Thyroid gland (tissue), 4 donors: ENCODE results near the gene ETFBKMT. TPM values are rescaled to one million over a fixed set of nuclear protein-coding genes. Genes with fewer than 3 reads are reported as not detected.
"Not testable (repeated sequence)": the region's sequence is repeated elsewhere in the genome, so short reads cannot be mapped to it uniquely, and the experiment has no call there.

Source experiments
- DNase-seq, 2 donors: peaks; one replicate each; pipeline ENCODE4 v3.0.0-alpha.2; 2019
- H3K27ac ChIP-seq, 3 donors: fragments of 200-600 bp; sonication (generic); 1 replicate in 2 of 3; 2 replicates in 1 of 3; pipeline ENCODE4 v1.5.1; 2016 to 2019; ENCODE audit warnings: mild to moderate bottlenecking in 1 of 3, moderate library complexity in 1 of 3
- H3K27me3 ChIP-seq: fragments of 200-600 bp; sonication (generic); one replicate; pipeline ENCODE4 v1.5.1; 2019
- H3K36me3 ChIP-seq, 2 donors: fragments of 200-600 bp; sonication (generic); one replicate each; pipeline ENCODE4 v1.5.1; 2016 to 2019
- H3K4me1 ChIP-seq, 2 donors: fragments of 200-600 bp; sonication (generic); one replicate each; pipeline ENCODE4 v1.5.1; 2017 to 2019
- H3K4me3 ChIP-seq, 3 donors: fragments of 200-600 bp; sonication (generic); replicated peaks in 1 of 3; 1 replicate in 2 of 3; 2 replicates in 1 of 3; pipeline ENCODE4 v1.5.1; 2016; ENCODE audit warnings: mild to moderate bottlenecking in 1 of 3
- H3K9me3 ChIP-seq: fragments of 200-600 bp; sonication (generic); one replicate; pipeline ENCODE4 v1.5.1; 2017
- CTCF ChIP-seq, 6 experiments: fragments of 200-600 bp in 3 of 6; fragments of 450-650 bp in 3 of 6; sonication (generic) in 3 of 6; IDR thresholded peaks; one replicate each; pipeline ENCODE4 v1.5.1; 2016 to 2019; ENCODE audit warnings: antibody characterized with exemption in 6 of 6, mild to moderate bottlenecking in 2 of 6, inconsistent platforms in 1 of 6, moderate library complexity in 1 of 6
- POLR2A ChIP-seq, 2 donors: fragments of 450-650 bp; IDR thresholded peaks; one replicate each; pipeline ENCODE4 v1.6.1; 2017; ENCODE audit warnings: antibody characterized with exemption in 2 of 2, mild to moderate bottlenecking in 2 of 2, moderate library complexity in 1 of 2
- WGBS, 2 donors: methylation state at CpG; one replicate each; pipeline ENCODE4 v1.1.5; 2017; 5-methylcytosine and 5-hydroxymethylcytosine counted together
- intact Hi-C: fragments of 100-400 bp; cut with DNase I; formaldehyde crosslinking; loops from one replicate; pipeline ENCODE4 v1.15.1; 2023
- total RNA-seq, 4 donors: library from RNA; depleted of rRNA; stranded (reverse); fragments of >200 nt; gene quantifications; one replicate each; pipeline ENCODE4 v1.2.3, GENCODE V29; 2016

ETFBKMT gene
- total RNA-seq, 4 donors from 2014 or later, result 5.8 to 9.8 (median 6.4) TPM

- Histone ChIP-seq H3K36me3 (no peaks in the 10 kb centered on the region), H3K4me3 (no peak overlapping the region), H3K27me3 (no peaks in the 10 kb centered on the region), H3K4me1 (no peaks in the 10 kb centered on the region), H3K9me3 (no peaks in the 10 kb centered on the region), H3K27ac (no peak overlapping the region)
- 89 to 90% methylated on average over 3 of the region's 3 CpGs for WGBS, 2 donors
- TF ChIP-seq CTCF (IDR thresholded peaks at IDR 0.05) (no peak), POLR2A (IDR thresholded peaks at IDR 0.05) (no peak)
- intact Hi-C loops, result no loop called here
- DNase-seq, result no peak
These were observed 50.7 kb downstream of the ETFBKMT start for GRCh38 chr12:31710021-31710818.

- no peak for TF ChIP-seq CTCF (IDR thresholded peaks at IDR 0.05)
- no peak for TF ChIP-seq POLR2A (IDR thresholded peaks at IDR 0.05)
- intact Hi-C loops, result no loop called here
- no peak overlapping the region for H3K27ac ChIP-seq
- H3K36me3 ChIP-seq, result no peaks in the 10 kb centered on the region
- no peaks in the 10 kb centered on the region for H3K4me1 ChIP-seq
- H3K4me3 ChIP-seq, result no peak overlapping the region
- H3K9me3 ChIP-seq, result no peaks in the 10 kb centered on the region
- no peaks in the 10 kb centered on the region for H3K27me3 ChIP-seq
- 86 to 99% methylated on average over 5 of the region's 5 CpGs for WGBS, 2 donors
- no peak for DNase-seq
These were observed 53.4 kb downstream of the ETFBKMT start for GRCh38 chr12:31712877-31713276.

GRCh38 chr12:31714406-31715271 is 55.2 kb downstream of the ETFBKMT start:
- 96 to 97% methylated on average over 3 of the region's 3 CpGs for WGBS, 2 donors
- no peak for TF ChIP-seq POLR2A (IDR thresholded peaks at IDR 0.05)
- TF ChIP-seq CTCF (IDR thresholded peaks at IDR 0.05), result no peak
- no peak for DNase-seq
- Histone ChIP-seq H3K27me3 (no peaks in the 10 kb centered on the region), H3K9me3 (no peaks in the 10 kb centered on the region), H3K27ac (no peak overlapping the region), H3K36me3 (no peaks in the 10 kb centered on the region), H3K4me3 (no peak overlapping the region), H3K4me1 (no peaks in the 10 kb centered on the region)
- intact Hi-C loops, result no loop called here

- intact Hi-C loops, result no loop called here
- DNase-seq, result no peak
- Histone ChIP-seq H3K36me3 (no peaks in the 10 kb centered on the region), H3K9me3 (no peaks in the 10 kb centered on the region), H3K4me1 (no peaks in the 10 kb centered on the region), H3K27ac (no peak overlapping the region), H3K27me3 (no peaks in the 10 kb centered on the region), H3K4me3 (no peak overlapping the region)
- 63 to 68% methylated on average over 5 of the region's 5 CpGs for WGBS, 2 donors
- TF ChIP-seq CTCF (IDR thresholded peaks at IDR 0.05) (no peak), POLR2A (IDR thresholded peaks at IDR 0.05) (no peak)
These were observed 55.9 kb downstream of the ETFBKMT start for GRCh38 chr12:31715283-31715825.

- H3K9me3 ChIP-seq, H3K36me3 ChIP-seq, H3K4me1 ChIP-seq, H3K27ac ChIP-seq, intact Hi-C loops, H3K27me3 ChIP-seq, DNase-seq, H3K4me3 ChIP-seq: not testable (repeated sequence)
- WGBS, 2 donors, result 74 to 99% methylated on average over 4 of the region's 4 CpGs
These were observed 57.5 kb downstream of the ETFBKMT start for GRCh38 chr12:31716998-31717397.

- 97 to 98% methylated on average over 10 to 15 of the region's 15 CpGs for WGBS, 2 donors
- H3K27ac ChIP-seq, H3K9me3 ChIP-seq, DNase-seq, H3K27me3 ChIP-seq, H3K36me3 ChIP-seq, intact Hi-C loops, H3K4me3 ChIP-seq, H3K4me1 ChIP-seq: not testable (repeated sequence)
These were observed 59.2 kb downstream of the ETFBKMT start for GRCh38 chr12:31718542-31719198.
